Measurements from ENCODE around the gene SIM1. TPM values are rescaled to one million over a fixed set of nuclear protein-coding genes. Genes with fewer than 3 reads are reported as not detected.

Gene SIM1
- total RNA-seq, 4 donors from 2014 or later = 0.18 to 0.72 (median 0.42) TPM

DNA sequence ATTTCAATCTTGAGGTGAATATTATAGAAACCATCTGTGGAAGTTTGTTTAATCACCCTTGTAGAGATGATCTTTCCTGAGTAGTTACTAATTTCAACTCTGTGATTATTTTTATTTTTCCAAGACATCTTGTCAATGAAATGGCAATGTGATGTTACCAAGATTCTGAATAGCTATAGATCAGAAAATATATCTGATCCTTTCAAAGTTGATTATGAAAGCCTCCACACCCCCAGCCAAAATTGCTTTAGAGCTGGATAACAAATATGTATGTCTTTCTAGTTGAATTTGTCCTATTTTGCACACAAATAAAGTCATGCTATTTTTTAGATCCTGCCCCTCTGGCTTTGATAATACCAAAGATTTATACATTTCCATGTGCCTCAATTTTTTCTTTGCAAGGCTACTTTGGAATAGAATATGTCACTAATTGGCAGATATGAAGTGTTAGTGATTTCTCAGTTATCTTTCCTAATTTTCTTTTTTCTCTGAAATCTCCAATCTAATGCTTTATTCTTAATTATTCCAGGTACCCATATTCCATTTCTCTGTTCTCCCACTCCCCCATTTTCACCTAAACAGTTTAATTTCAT, 5.0 kb downstream of the SIM1 start:
- Histone ChIP-seq H3K4me3 (no peak overlapping the region), H3K4me1 (peaks cover 28% of the 10 kb centered on the region), H3K9me3 (no peaks in the 10 kb centered on the region), H3K27me3 (peaks cover 100% of the 10 kb centered on the region), H3K27ac (no peak overlapping the region), H3K36me3 (no peaks in the 10 kb centered on the region)
- TF ChIP-seq POLR2A (IDR thresholded peaks at IDR 0.05) (no peak), POLR2AphosphoS5 (IDR thresholded peaks at IDR 0.05) (no peak), EP300 (IDR thresholded peaks at IDR 0.05) (no peak)
- TF ChIP-seq, protein P1, sequence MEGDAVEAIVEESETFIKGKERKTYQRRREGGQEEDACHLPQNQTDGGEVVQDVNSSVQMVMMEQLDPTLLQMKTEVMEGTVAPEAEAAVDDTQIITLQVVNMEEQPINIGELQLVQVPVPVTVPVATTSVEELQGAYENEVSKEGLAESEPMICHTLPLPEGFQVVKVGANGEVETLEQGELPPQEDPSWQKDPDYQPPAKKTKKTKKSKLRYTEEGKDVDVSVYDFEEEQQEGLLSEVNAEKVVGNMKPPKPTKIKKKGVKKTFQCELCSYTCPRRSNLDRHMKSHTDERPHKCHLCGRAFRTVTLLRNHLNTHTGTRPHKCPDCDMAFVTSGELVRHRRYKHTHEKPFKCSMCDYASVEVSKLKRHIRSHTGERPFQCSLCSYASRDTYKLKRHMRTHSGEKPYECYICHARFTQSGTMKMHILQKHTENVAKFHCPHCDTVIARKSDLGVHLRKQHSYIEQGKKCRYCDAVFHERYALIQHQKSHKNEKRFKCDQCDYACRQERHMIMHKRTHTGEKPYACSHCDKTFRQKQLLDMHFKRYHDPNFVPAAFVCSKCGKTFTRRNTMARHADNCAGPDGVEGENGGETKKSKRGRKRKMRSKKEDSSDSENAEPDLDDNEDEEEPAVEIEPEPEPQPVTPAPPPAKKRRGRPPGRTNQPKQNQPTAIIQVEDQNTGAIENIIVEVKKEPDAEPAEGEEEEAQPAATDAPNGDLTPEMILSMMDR (IDR thresholded peaks at IDR 0.05) = no peak
- DNase-seq (ENCODE audit: low spot score in 2 of 2) = no peak

- peaks cover 100% of the 10 kb centered on the region for H3K27me3 ChIP-seq
- peaks cover 24% of the 10 kb centered on the region for H3K4me1 ChIP-seq
- no peak overlapping the region for H3K4me3 ChIP-seq
- H3K9me3 ChIP-seq = no peaks in the 10 kb centered on the region
- 50% methylated on average over 10 of the region's 10 CpGs for WGBS
- H3K27ac ChIP-seq = no peak overlapping the region
- TF ChIP-seq POLR2A (IDR thresholded peaks at IDR 0.05) (no peak), EP300 (IDR thresholded peaks at IDR 0.05) (no peak), POLR2AphosphoS5 (IDR thresholded peaks at IDR 0.05) (no peak)
- TF ChIP-seq, protein P1 (IDR thresholded peaks at IDR 0.05) = no peak
- H3K36me3 ChIP-seq = no peaks in the 10 kb centered on the region
- DNase-seq (ENCODE audit: low spot score in 2 of 2) = no peak
These were observed 5.7 kb downstream of the SIM1 start for GRCh38 chr6:100458841-100459591.

GRCh38 chr6:100457311-100457990, 7.3 kb downstream of the SIM1 start:
- 56% methylated on average over 20 of the region's 34 CpGs for WGBS
- no peaks in the 10 kb centered on the region for H3K36me3 ChIP-seq
- no peaks in the 10 kb centered on the region for H3K9me3 ChIP-seq
- H3K4me3 ChIP-seq = no peak overlapping the region
- no peak for DNase-seq (ENCODE audit: low spot score in 2 of 2)
- peaks cover 24% of the 10 kb centered on the region for H3K4me1 ChIP-seq
- TF ChIP-seq POLR2AphosphoS5 (IDR thresholded peaks at IDR 0.05) = no peak
- TF ChIP-seq POLR2A (IDR thresholded peaks at IDR 0.05) = no peak
- TF ChIP-seq, protein P1 (IDR thresholded peaks at IDR 0.05) = no peak
- TF ChIP-seq EP300 (IDR thresholded peaks at IDR 0.05) = no peak
- H3K27me3 ChIP-seq = peaks cover 100% of the 10 kb centered on the region
- no peak overlapping the region for H3K27ac ChIP-seq

GRCh38 chr6:100456908-100457235, 7.8 kb downstream of the SIM1 start:
- no peak for TF ChIP-seq POLR2A (IDR thresholded peaks at IDR 0.05)
- no peak overlapping the region for H3K27ac ChIP-seq
- DNase-seq (ENCODE audit: low spot score in 2 of 2) = no peak
- WGBS = 56% methylated on average over 8 of the region's 8 CpGs
- H3K4me1 ChIP-seq = peaks cover 24% of the 10 kb centered on the region
- no peaks in the 10 kb centered on the region for H3K9me3 ChIP-seq
- H3K4me3 ChIP-seq = no peak overlapping the region
- H3K27me3 ChIP-seq = peaks cover 100% of the 10 kb centered on the region
- H3K36me3 ChIP-seq = no peaks in the 10 kb centered on the region

DNA sequence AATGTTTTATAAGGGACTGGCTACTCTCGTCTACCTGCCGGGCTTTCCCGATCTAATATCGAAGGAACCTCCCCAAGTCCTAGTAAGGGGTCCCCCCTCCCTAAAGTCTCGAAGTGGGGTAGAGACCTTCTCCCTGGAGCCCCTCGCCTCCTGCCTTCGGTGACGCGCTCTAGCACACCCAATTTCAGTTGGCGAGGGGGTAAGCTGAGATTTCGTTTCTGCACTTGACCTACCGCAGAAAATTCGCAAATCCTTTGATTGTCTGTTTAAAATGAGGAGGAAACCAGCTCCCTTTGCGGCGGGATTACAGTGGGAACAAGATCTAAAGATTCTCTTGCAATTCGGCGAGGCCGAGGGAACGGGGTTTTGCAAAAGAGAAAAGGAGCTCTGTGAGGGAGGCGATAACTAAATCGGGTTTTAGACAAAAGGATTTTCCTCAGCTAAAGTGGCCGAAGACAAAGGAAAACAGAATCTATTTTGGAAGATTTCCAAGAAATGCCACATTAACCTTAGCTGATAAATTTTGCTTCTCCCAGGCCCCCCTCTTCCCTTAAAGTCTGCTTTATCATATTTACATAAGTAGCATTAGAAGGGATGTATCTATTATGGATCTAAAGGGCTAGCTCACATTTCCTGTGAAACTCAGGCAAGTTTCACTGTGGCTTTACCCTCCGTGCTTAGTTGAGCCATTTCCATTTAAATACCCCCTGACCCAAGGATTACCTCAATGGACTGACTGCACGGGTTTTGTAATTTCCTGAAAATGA, 8.4 kb downstream of the SIM1 start:
- Histone ChIP-seq H3K4me1 (peaks cover 24% of the 10 kb centered on the region), H3K36me3 (no peaks in the 10 kb centered on the region), H3K27me3 (peaks cover 99% of the 10 kb centered on the region), H3K4me3 (no peak overlapping the region), H3K27ac (no peak overlapping the region), H3K9me3 (no peaks in the 10 kb centered on the region)
- DNase-seq (ENCODE audit: low spot score in 2 of 2) = no peak
- 28% methylated on average over 24 of the region's 24 CpGs for WGBS
- TF ChIP-seq POLR2AphosphoS5 (IDR thresholded peaks at IDR 0.05) (no peak), POLR2A (IDR thresholded peaks at IDR 0.05) (no peak), EP300 (IDR thresholded peaks at IDR 0.05) (no peak)
- TF ChIP-seq, protein P1 (IDR thresholded peaks at IDR 0.05) = no peak
